Hepatocyte (in vitro differentiated cells): ENCODE data around the gene EYS. TPM values are rescaled to one million over a fixed set of nuclear protein-coding genes. Genes with fewer than 3 reads are reported as not detected.

ENCODE experiments used
- DNase-seq: peaks from one replicate; pipeline ENCODE4 v3.0.0-alpha.2; 2016; ENCODE audit warnings: low spot score
- H2AFZ ChIP-seq: fragments of 200-600 bp; sonication (generic); 2 replicates; pipeline ENCODE4 v1.6.0; 2016; ENCODE audit warnings: antibody characterized with exemption, mild to moderate bottlenecking
- H3K27ac ChIP-seq: fragments of 200-600 bp; sonication (generic); 2 replicates; pipeline ENCODE4 v1.5.1; 2016; ENCODE audit warnings: mild to moderate bottlenecking
- H3K27me3 ChIP-seq: fragments of 200-600 bp; sonication (generic); 2 replicates; pipeline ENCODE4 v1.6.1; 2016
- H3K36me3 ChIP-seq: fragments of 200-600 bp; sonication (generic); replicated peaks from 2 replicates; pipeline ENCODE4 v1.5.1; 2016; ENCODE audit warnings: low read depth; ENCODE audit not compliant: insufficient read depth
- H3K4me1 ChIP-seq: fragments of 200-600 bp; sonication (generic); 2 replicates; pipeline ENCODE4 v1.5.1; 2016; ENCODE audit warnings: mild to moderate bottlenecking, moderate library complexity; ENCODE audit not compliant: insufficient read depth
- H3K4me2 ChIP-seq: fragments of 200-600 bp; sonication (generic); 2 replicates; pipeline ENCODE4 v1.6.0; 2016
- H3K4me3 ChIP-seq: fragments of 200-600 bp; sonication (generic); 2 replicates; pipeline ENCODE4 v1.5.1; 2016; ENCODE audit warnings: mild to moderate bottlenecking
- H3K79me2 ChIP-seq: fragments of 200-600 bp; sonication (generic); 2 replicates; pipeline ENCODE4 v1.6.0; 2017; ENCODE audit warnings: mild to moderate bottlenecking
- H3K9me2 ChIP-seq: fragments of 200-600 bp; sonication (generic); replicated peaks from 2 replicates; pipeline ENCODE4 v1.6.0; 2017; ENCODE audit warnings: mild to moderate bottlenecking; ENCODE audit not compliant: insufficient read depth
- H3K9me3 ChIP-seq: fragments of 200-600 bp; sonication (generic); 2 replicates; pipeline ENCODE4 v1.5.1; 2016; ENCODE audit warnings: low read depth, mild to moderate bottlenecking
- H4K20me1 ChIP-seq: fragments of 200-600 bp; sonication (generic); 2 replicates; pipeline ENCODE4 v1.6.0; 2016; ENCODE audit warnings: mild to moderate bottlenecking; ENCODE audit not compliant: insufficient read depth, poor library complexity, severe bottlenecking
- CTCF ChIP-seq: fragments of 200-600 bp; sonication (generic); IDR thresholded peaks from 2 replicates; pipeline ENCODE4 v1.5.1; 2016; ENCODE audit warnings: antibody characterized with exemption, mild to moderate bottlenecking; ENCODE audit not compliant: poor library complexity
- EZH2 ChIP-seq: fragments of 200-600 bp; sonication (generic); IDR thresholded peaks from 2 replicates; pipeline ENCODE4 v1.6.1; 2016; ENCODE audit warnings: antibody characterized with exemption, mild to moderate bottlenecking, borderline replicate concordance
- EZH2phosphoT487 ChIP-seq: fragments of 200-600 bp; sonication (generic); IDR thresholded peaks from one replicate; pipeline ENCODE4 v1.6.1; 2018; ENCODE audit warnings: antibody characterized with exemption, mild to moderate bottlenecking, low read depth, moderate library complexity; ENCODE audit not compliant: unreplicated experiment, severe bottlenecking
- WGBS: methylation state at CpG from one replicate; pipeline ENCODE4 v1.1.6; 2016; ENCODE audit warnings: low lambda C conversion rate; ENCODE audit errors: missing lambda C conversion rate; 5-methylcytosine and 5-hydroxymethylcytosine counted together
- polyA plus RNA-seq: library from polyadenylated mRNA; unstranded; fragments of >200 nt; fragmentation: Nextera tagmentation; extraction: Ambion mirVana; gene quantifications from 2 replicates; pipeline ENCODE4 v1.2.1, GENCODE V29; 2016
- total RNA-seq: library from RNA; depleted of rRNA; stranded (reverse); fragments of >200 nt; gene quantifications from 2 replicates; pipeline ENCODE4 v1.2.3, GENCODE V29; 2014

EYS gene
- total and polyA plus RNA-seq, 2 experiments from 2014 or later = 0.57 to 0.68 TPM

- H3K27ac ChIP-seq = no peak overlapping the region
- no peaks in the 10 kb centered on the region for H3K36me3 ChIP-seq
- H4K20me1 ChIP-seq = no peaks in the 10 kb centered on the region
- WGBS = 52% methylated on average over 2 of the region's 2 CpGs
- no peak overlapping the region for H3K4me3 ChIP-seq
- peaks cover 14% of the 10 kb centered on the region for H3K4me1 ChIP-seq
- DNase-seq = no peak
- no peaks in the 10 kb centered on the region for H3K9me3 ChIP-seq
- no peaks in the 10 kb centered on the region for H3K79me2 ChIP-seq
- H3K9me2 ChIP-seq = no peaks in the 10 kb centered on the region
- no peak for TF ChIP-seq CTCF
- no peak for TF ChIP-seq EZH2
- TF ChIP-seq EZH2phosphoT487 = no peak
- no peak overlapping the region for H2AFZ ChIP-seq
- H3K27me3 ChIP-seq = no peaks in the 10 kb centered on the region
- H3K4me2 ChIP-seq = no peak overlapping the region
These were observed 1625.6 kb downstream of the EYS start for GRCh38 chr6:64081453-64081852.

- no peaks in the 10 kb centered on the region for H3K9me3 ChIP-seq
- WGBS = 45% methylated on average over 1 of the region's 1 CpG
- TF ChIP-seq EZH2phosphoT487 (no peak), EZH2 (no peak), CTCF (no peak)
These were observed 1632.0 kb downstream of the EYS start for GRCh38 chr6:64074981-64075380.

GRCh38 chr6:64072686-64073085 lies 1634.3 kb downstream of the EYS start:
- H3K9me3 ChIP-seq = no peaks in the 10 kb centered on the region
- H4K20me1 ChIP-seq = no peaks in the 10 kb centered on the region
- DNase-seq = no peak
- no peaks in the 10 kb centered on the region for H3K27me3 ChIP-seq
- H3K79me2 ChIP-seq = no peaks in the 10 kb centered on the region
- 93% methylated on average over 1 of the region's 1 CpG for WGBS
- H3K36me3 ChIP-seq = no peaks in the 10 kb centered on the region
- H3K4me2 ChIP-seq = no peak overlapping the region
- H3K9me2 ChIP-seq = no peaks in the 10 kb centered on the region
- no peak overlapping the region for H2AFZ ChIP-seq
- TF ChIP-seq CTCF (no peak), EZH2phosphoT487 (no peak), EZH2 (no peak)
- no peak overlapping the region for H3K27ac ChIP-seq
- H3K4me3 ChIP-seq = no peak overlapping the region
- no peaks in the 10 kb centered on the region for H3K4me1 ChIP-seq

More at GRCh38 chr6:64074981-64075380, 1632.0 kb downstream of the EYS start:
- Histone ChIP-seq H3K4me2 (no peak overlapping the region), H3K27me3 (no peaks in the 10 kb centered on the region), H3K36me3 (no peaks in the 10 kb centered on the region), H3K79me2 (no peaks in the 10 kb centered on the region), H2AFZ (no peak overlapping the region), H3K4me1 (no peaks in the 10 kb centered on the region), H3K27ac (no peak overlapping the region), H3K9me2 (no peaks in the 10 kb centered on the region), H4K20me1 (no peaks in the 10 kb centered on the region), H3K4me3 (no peak overlapping the region)
- no peak for DNase-seq

GRCh38 chr6:64064919-64065318 lies 1642.1 kb downstream of the EYS start:
- no peak overlapping the region for H2AFZ ChIP-seq
- no peak overlapping the region for H3K4me3 ChIP-seq
- no peaks in the 10 kb centered on the region for H3K27me3 ChIP-seq
- no peak for TF ChIP-seq EZH2phosphoT487
- TF ChIP-seq CTCF = no peak
- no peak for TF ChIP-seq EZH2
- no peak overlapping the region for H3K27ac ChIP-seq
- WGBS = 70% methylated on average over 1 of the region's 1 CpG
- H3K4me2 ChIP-seq = no peak overlapping the region
- no peaks in the 10 kb centered on the region for H3K9me3 ChIP-seq
- no peaks in the 10 kb centered on the region for H4K20me1 ChIP-seq
- peaks cover 6% of the 10 kb centered on the region for H3K4me1 ChIP-seq
- no peaks in the 10 kb centered on the region for H3K9me2 ChIP-seq
- H3K36me3 ChIP-seq = no peaks in the 10 kb centered on the region
- H3K79me2 ChIP-seq = no peaks in the 10 kb centered on the region
- no peak for DNase-seq
